ENCODE results near the gene CYTH1. TPM values are rescaled to one million over a fixed set of nuclear protein-coding genes. Genes with fewer than 3 reads are reported as not detected.

Gene CYTH1
- total and polyA plus RNA-seq, 4 donors: 15.4 to 32.1 (median 20.6) TPM

- TF ChIP-seq RXRA (IDR thresholded peaks at IDR 0.05) (no peak), ZBTB33 (IDR thresholded peaks at IDR 0.05) (no peak), CTCF (IDR thresholded peaks at IDR 0.05; ENCODE audit: low read depth, low read length, missing input control) (no peak), ATF3 (IDR thresholded peaks at IDR 0.05) (no peak), EGR1 (IDR thresholded peaks at IDR 0.05; ENCODE audit: low read depth in 2 of 2) (no peak), MAX (IDR thresholded peaks at IDR 0.05) (no peak), GABPA (IDR thresholded peaks at IDR 0.05 in 1 of 2, conservative IDR thresholded peaks at IDR 0.05 in 1 of 2) (no peak)
- no peaks in the 10 kb centered on the region for H3K27me3 ChIP-seq (ENCODE audit: control insufficient read depth in 4 of 4, insufficient read depth in 4 of 4, low read length in 3 of 4)
- no peak overlapping the region for H3K27ac ChIP-seq (ENCODE audit: low read depth in 1 of 2, low read length in 2 of 2)
- no peaks in the 10 kb centered on the region for H3K4me1 ChIP-seq (ENCODE audit: control insufficient read depth in 4 of 4, insufficient read depth in 4 of 4, low read length in 3 of 4)
- H3K4me3 ChIP-seq (ENCODE audit: low read depth in 1 of 3, low read length in 3 of 3): no peak overlapping the region
- WGBS: 95% methylated on average over 15 of the region's 15 CpGs
- peaks cover 12 to 74% (median 46%) of the 10 kb centered on the region in 4 donors for H3K36me3 ChIP-seq (ENCODE audit: control insufficient read depth in 4 of 4, insufficient read depth in 3 of 4, low read depth in 1 of 4, low read length in 3 of 4)
- H3K9ac ChIP-seq (ENCODE audit: low read depth in 1 of 2, low read length in 2 of 2): no peak overlapping the region
- no peaks in the 10 kb centered on the region for H3K9me3 ChIP-seq (ENCODE audit: control insufficient read depth in 4 of 4, low read length in 3 of 4)
- no peak for DNase-seq (ENCODE audit: low spot score)
These were observed 106.2 kb downstream of the CYTH1 start for GRCh38 chr17:78675836-78676235.

- no peaks in the 10 kb centered on the region for H3K4me1 ChIP-seq (ENCODE audit: control insufficient read depth in 4 of 4, insufficient read depth in 4 of 4, low read length in 3 of 4)
- H3K36me3 ChIP-seq (ENCODE audit: control insufficient read depth in 4 of 4, insufficient read depth in 3 of 4, low read depth in 1 of 4, low read length in 3 of 4): peaks cover 12 to 71% (median 44%) of the 10 kb centered on the region in 4 donors
- no peaks in the 10 kb centered on the region for H3K27me3 ChIP-seq (ENCODE audit: control insufficient read depth in 4 of 4, insufficient read depth in 4 of 4, low read length in 3 of 4)
- no peak for TF ChIP-seq RXRA (IDR thresholded peaks at IDR 0.05)
- no peak overlapping the region for H3K4me3 ChIP-seq (ENCODE audit: low read depth in 1 of 3, low read length in 3 of 3)
- 96% methylated on average over 17 of the region's 17 CpGs for WGBS
- H3K9ac ChIP-seq (ENCODE audit: low read depth in 1 of 2, low read length in 2 of 2): no peak overlapping the region
- no peak overlapping the region for H3K27ac ChIP-seq (ENCODE audit: low read depth in 1 of 2, low read length in 2 of 2)
- no peaks in the 10 kb centered on the region for H3K9me3 ChIP-seq (ENCODE audit: control insufficient read depth in 4 of 4, low read length in 3 of 4)
- no peak for DNase-seq (ENCODE audit: low spot score)
These were observed 106.8 kb downstream of the CYTH1 start for GRCh38 chr17:78675316-78675616.

- WGBS: 92% methylated on average over 28 of the region's 28 CpGs
- Histone ChIP-seq H3K4me3 (ENCODE audit: low read depth in 1 of 3, low read length in 3 of 3) (no peak overlapping the region), H3K9me3 (ENCODE audit: control insufficient read depth in 4 of 4, low read length in 3 of 4) (no peaks in the 10 kb centered on the region), H3K36me3 (ENCODE audit: control insufficient read depth in 4 of 4, insufficient read depth in 3 of 4, low read depth in 1 of 4, low read length in 3 of 4) (peaks cover 12 to 66% (median 40%) of the 10 kb centered on the region in 4 donors), H3K9ac (ENCODE audit: low read depth in 1 of 2, low read length in 2 of 2) (no peak overlapping the region), H3K27ac (ENCODE audit: low read depth in 1 of 2, low read length in 2 of 2) (no peak overlapping the region), H3K4me1 (ENCODE audit: control insufficient read depth in 4 of 4, insufficient read depth in 4 of 4, low read length in 3 of 4) (no peaks in the 10 kb centered on the region), H3K27me3 (ENCODE audit: control insufficient read depth in 4 of 4, insufficient read depth in 4 of 4, low read length in 3 of 4) (no peaks in the 10 kb centered on the region)
- no peak for DNase-seq (ENCODE audit: low spot score)
- TF ChIP-seq GABPA (IDR thresholded peaks at IDR 0.05 in 1 of 2, conservative IDR thresholded peaks at IDR 0.05 in 1 of 2) (no peak), CTCF (IDR thresholded peaks at IDR 0.05; ENCODE audit: low read depth, low read length, missing input control) (no peak), MAX (IDR thresholded peaks at IDR 0.05) (no peak), TAF1 (conservative IDR thresholded peaks at IDR 0.05) (no peak), FOXA1 (IDR thresholded peaks at IDR 0.05) (no peak)
These were observed 107.3 kb downstream of the CYTH1 start for GRCh38 chr17:78674595-78675315.
